Neural cell (in vitro differentiated cells): ENCODE measurements around the gene SETBP1. TPM values are rescaled to one million over a fixed set of nuclear protein-coding genes. Genes with fewer than 3 reads are reported as not detected.

Source experiments
- H2AFZ ChIP-seq: fragments of 200-600, 300-800 bp; sonication (generic), shearing (Covaris generic); 2 replicates; pipeline ENCODE4 v1.6.0; 2014; ENCODE audit warnings: low read depth, mild to moderate bottlenecking, antibody characterized with exemption, low read length, moderate library complexity
- H3F3A ChIP-seq: fragments of 200-600 bp; shearing (Covaris generic); 2 replicates; pipeline ENCODE4 v1.6.1; 2016; ENCODE audit warnings: mild to moderate bottlenecking, moderate library complexity, mixed read lengths, antibody characterized with exemption, low read length; ENCODE audit not compliant: insufficient read depth, poor library complexity, severe bottlenecking
- H3K27ac ChIP-seq: fragments of 200-600, 300-800 bp; sonication (generic), shearing (Covaris generic); 2 replicates; pipeline ENCODE4 v1.5.1; 2014; ENCODE audit warnings: mild to moderate bottlenecking, low read length, moderate library complexity
- H3K27me3 ChIP-seq: fragments of 300-800, 200-600 bp; sonication (generic), shearing (Covaris generic); 2 replicates; pipeline ENCODE4 v1.6.0; 2014; ENCODE audit warnings: mild to moderate bottlenecking, low read depth, low read length, moderate library complexity; ENCODE audit not compliant: insufficient read depth
- H3K36me3 ChIP-seq: fragments of 300-800, 200-600 bp; sonication (generic), shearing (Covaris generic); 2 replicates; pipeline ENCODE4 v1.5.1; 2014; ENCODE audit warnings: mild to moderate bottlenecking, antibody characterized with exemption, low read length, moderate library complexity; ENCODE audit not compliant: insufficient read depth
- H3K4me2 ChIP-seq: fragments of 300-800, 200-600 bp; sonication (generic), shearing (Covaris generic); 2 replicates; pipeline ENCODE4 v1.6.0; 2014; ENCODE audit warnings: mild to moderate bottlenecking, low read length
- H3K4me3 ChIP-seq: fragments of 300-800, 200-600 bp; sonication (generic), shearing (Covaris generic); 2 replicates; pipeline ENCODE4 v1.5.1; 2014; ENCODE audit warnings: mild to moderate bottlenecking, low read length, moderate library complexity
- H3K79me2 ChIP-seq: fragments of 200-600 bp; shearing (Covaris generic); replicated peaks from 2 replicates; pipeline ENCODE4 v1.6.0; 2014; ENCODE audit warnings: mild to moderate bottlenecking, low read length, moderate library complexity; ENCODE audit not compliant: insufficient read depth
- H3K9ac ChIP-seq: fragments of 300-800, 200-600 bp; sonication (generic), shearing (Covaris generic); 2 replicates; pipeline ENCODE4 v1.6.1; 2016; ENCODE audit warnings: mild to moderate bottlenecking, low read length, mixed read lengths
- H3K9me2 ChIP-seq: fragments of 200-600 bp; shearing (Covaris generic); 2 replicates; pipeline ENCODE4 v1.6.1; 2016; ENCODE audit warnings: mild to moderate bottlenecking, low read length, mixed read lengths; ENCODE audit not compliant: insufficient read depth
- H3K9me3 ChIP-seq: fragments of 200-600, 300-800 bp; sonication (generic), shearing (Covaris generic); 2 replicates; pipeline ENCODE4 v1.6.1; 2016; ENCODE audit warnings: mild to moderate bottlenecking, mixed run types, low read length, moderate library complexity, mixed read lengths
- H4K20me1 ChIP-seq: fragments of 200-600 bp; shearing (Covaris generic); 2 replicates; pipeline ENCODE4 v1.6.1; 2016; ENCODE audit warnings: mild to moderate bottlenecking, mixed run types; ENCODE audit not compliant: insufficient read depth
- CTCF ChIP-seq: fragments of 450-650 bp; IDR thresholded peaks from 2 replicates; pipeline ENCODE4 v1.5.1; 2014; ENCODE audit warnings: antibody characterized with exemption, mild to moderate bottlenecking, moderate library complexity; ENCODE audit not compliant: poor library complexity, severe bottlenecking
- EP300 ChIP-seq: fragments of 450-650 bp; conservative IDR thresholded peaks from 2 replicates; pipeline ENCODE4 v1.6.1; 2014; ENCODE audit warnings: antibody characterized with exemption, mild to moderate bottlenecking, moderate library complexity; ENCODE audit not compliant: poor library complexity, severe bottlenecking
- EZH2 ChIP-seq: fragments of 200-600, 300-800 bp; shearing (Covaris generic), sonication (generic); IDR thresholded peaks from 2 replicates; pipeline ENCODE4 v1.6.1; 2014; ENCODE audit warnings: antibody characterized with exemption, low read length, borderline replicate concordance, mild to moderate bottlenecking; ENCODE audit not compliant: insufficient read depth, poor library complexity, severe bottlenecking
- MXI1 ChIP-seq: fragments of 450-650 bp; conservative IDR thresholded peaks from 2 replicates; pipeline ENCODE4 v1.6.1; 2014; ENCODE audit warnings: antibody characterized with exemption, mild to moderate bottlenecking; ENCODE audit not compliant: poor library complexity, severe bottlenecking
- POLR2AphosphoS5 ChIP-seq: IDR thresholded peaks from 2 replicates; pipeline ENCODE4 v1.6.1; 2012
- RAD21 ChIP-seq: fragments of 450-650 bp; conservative IDR thresholded peaks from 2 replicates; pipeline ENCODE4 v1.6.1; 2014; ENCODE audit warnings: antibody characterized with exemption, mild to moderate bottlenecking, moderate library complexity
- REST ChIP-seq: IDR thresholded peaks from 2 replicates; pipeline ENCODE4 v1.6.1; 2012; ENCODE audit warnings: borderline replicate concordance
- SMC3 ChIP-seq: fragments of 450-650 bp; conservative IDR thresholded peaks from 2 replicates; pipeline ENCODE4 v1.6.1; 2014; ENCODE audit warnings: antibody characterized with exemption, mild to moderate bottlenecking, moderate library complexity; ENCODE audit not compliant: poor library complexity
- TAF1 ChIP-seq: IDR thresholded peaks from 2 replicates; pipeline ENCODE4 v1.6.1; 2012; ENCODE audit warnings: low read depth
- polyA plus RNA-seq: library from polyadenylated mRNA; depleted of rRNA; stranded (reverse); fragments of >200 nt; gene quantifications from 2 replicates; pipeline ENCODE4 v1.2.3, GENCODE V29; 2014

The SETBP1 gene
- polyA plus RNA-seq, 1 donor from 2014 or later = 13.7 TPM

- Histone ChIP-seq H2AFZ (no peak overlapping the region), H3K9ac (no peak overlapping the region), H3K36me3 (peaks cover 17% of the 10 kb centered on the region), H3K9me2 (no peaks in the 10 kb centered on the region), H4K20me1 (no peaks in the 10 kb centered on the region), H3F3A (no peaks in the 10 kb centered on the region), H3K27me3 (no peaks in the 10 kb centered on the region), H3K79me2 (peaks cover 95% of the 10 kb centered on the region), H3K9me3 (no peaks in the 10 kb centered on the region), H3K27ac (no peak overlapping the region), H3K4me3 (no peak overlapping the region), H3K4me2 (no peak overlapping the region)
- TF ChIP-seq TAF1 = no peak
- no peak for TF ChIP-seq REST
- no peak for TF ChIP-seq SMC3
These were observed 20.0 kb downstream of the SETBP1 start for GRCh38 chr18:44700652-44701051.

GRCh38 chr18:44701227-44701626, 20.5 kb downstream of the SETBP1 start:
- H4K20me1 ChIP-seq = no peaks in the 10 kb centered on the region

More at GRCh38 chr18:44701227-44701626, 20.5 kb downstream of the SETBP1 start:
- TF ChIP-seq REST (no peak), EZH2 (no peak), CTCF (no peak), EP300 (no peak), POLR2AphosphoS5 (no peak), MXI1 (no peak), RAD21 (no peak), TAF1 (no peak), SMC3 (no peak)
- H3K4me2 ChIP-seq = no peak overlapping the region
- no peak overlapping the region for H3K27ac ChIP-seq
- H3K9ac ChIP-seq = no peak overlapping the region
- no peaks in the 10 kb centered on the region for H3K27me3 ChIP-seq
- H3F3A ChIP-seq = no peaks in the 10 kb centered on the region
- no peak overlapping the region for H2AFZ ChIP-seq
- no peak overlapping the region for H3K4me3 ChIP-seq
- peaks cover 90% of the 10 kb centered on the region for H3K79me2 ChIP-seq
- H3K9me3 ChIP-seq = no peaks in the 10 kb centered on the region
- no peaks in the 10 kb centered on the region for H3K9me2 ChIP-seq
- peaks cover 17% of the 10 kb centered on the region for H3K36me3 ChIP-seq
